DOHH2 (cell line): Measurements from ENCODE around the gene MCUR1.
"Not testable (repeated sequence)": the region's sequence is repeated elsewhere in the genome, so short reads cannot be mapped to it uniquely, and the experiment has no call there.

Experiments used
- H3F3A ChIP-seq: fragments of 200-600 bp; sonication (generic), shearing (Covaris generic); 2 replicates; pipeline ENCODE4 v1.6.0; 2016; ENCODE audit warnings: antibody characterized with exemption, mild to moderate bottlenecking; ENCODE audit not compliant: control insufficient read depth, insufficient read depth
- H3K27ac ChIP-seq: fragments of 200-600 bp; sonication (generic); 2 replicates; pipeline ENCODE4 v1.5.1; 2014; ENCODE audit warnings: low read depth, mild to moderate bottlenecking, low read length, moderate library complexity
- H3K27me3 ChIP-seq: fragments of 200-600 bp; sonication (generic); 2 replicates; pipeline ENCODE4 v1.6.1; 2014; ENCODE audit warnings: mild to moderate bottlenecking, low read length, mixed read lengths; ENCODE audit not compliant: control insufficient read depth
- H3K36me3 ChIP-seq: fragments of 200-600 bp; sonication (generic); 2 replicates; pipeline ENCODE4 v1.6.1; 2014; ENCODE audit warnings: mild to moderate bottlenecking, low read length, moderate library complexity, mixed read lengths; ENCODE audit not compliant: control insufficient read depth
- H3K4me1 ChIP-seq: fragments of 200-600 bp; sonication (generic); 2 replicates; pipeline ENCODE4 v1.6.1; 2014; ENCODE audit warnings: mild to moderate bottlenecking, low read length, mixed read lengths; ENCODE audit not compliant: control insufficient read depth
- H3K4me2 ChIP-seq: fragments of 200-600 bp; sonication (generic); 2 replicates; pipeline ENCODE4 v1.6.0; 2014; ENCODE audit warnings: mild to moderate bottlenecking, low read length, moderate library complexity
- H3K4me3 ChIP-seq: fragments of 200-600 bp; sonication (generic); 2 replicates; pipeline ENCODE4 v1.5.1; 2014; ENCODE audit warnings: mild to moderate bottlenecking, low read length, mixed read lengths
- H3K79me2 ChIP-seq: fragments of 200-600 bp; sonication (generic); 2 replicates; pipeline ENCODE4 v1.6.1; 2014; ENCODE audit warnings: mild to moderate bottlenecking, low read length, mixed read lengths; ENCODE audit not compliant: control insufficient read depth
- H3K9me2 ChIP-seq: fragments of 200-600 bp; sonication (generic); replicated peaks from 2 replicates; pipeline ENCODE4 v1.6.1; 2014; ENCODE audit warnings: mild to moderate bottlenecking, low read length, mixed read lengths; ENCODE audit not compliant: control insufficient read depth
- H3K9me3 ChIP-seq: fragments of 200-600 bp; sonication (generic); 2 replicates; pipeline ENCODE4 v1.6.1; 2014; ENCODE audit warnings: antibody characterized with exemption, low read length, mixed read lengths; ENCODE audit not compliant: control insufficient read depth, insufficient read depth
- H4K20me1 ChIP-seq: fragments of 200-600 bp; sonication (generic); 2 replicates; pipeline ENCODE4 v1.6.0; 2014; ENCODE audit warnings: low read depth, mild to moderate bottlenecking, antibody characterized with exemption, low read length, moderate library complexity; ENCODE audit not compliant: control insufficient read depth, insufficient read depth
- CTCF ChIP-seq: fragments of 200-600 bp; sonication (generic); IDR thresholded peaks from one replicate; pipeline ENCODE4 v1.5.1; 2014; ENCODE audit warnings: antibody characterized with exemption, mild to moderate bottlenecking, low read depth, low read length; ENCODE audit not compliant: poor library complexity, severe bottlenecking
- EZH2phosphoT487 ChIP-seq: fragments of 200-600 bp; sonication (generic); IDR thresholded peaks from 2 replicates; pipeline ENCODE4 v1.6.1; 2017; ENCODE audit warnings: borderline replicate concordance, mild to moderate bottlenecking, antibody characterized with exemption, low read length, moderate library complexity, mixed read lengths

The MCUR1 gene

GRCh38 chr6:13832778-13833177 is 18.4 kb upstream of the MCUR1 start:
- no peak overlapping the region for H3K27ac ChIP-seq
- TF ChIP-seq CTCF (no peak), EZH2phosphoT487 (no peak)
- H3K4me3 ChIP-seq, result no peak overlapping the region
- peaks cover 3% of the 10 kb centered on the region; the same call in 1 of the 2 replicates for H3K27me3 ChIP-seq
- H3K36me3 ChIP-seq, result no peaks in the 10 kb centered on the region
- H3K9me3 ChIP-seq, result no peaks in the 10 kb centered on the region
- H4K20me1 ChIP-seq, result no peaks in the 10 kb centered on the region
- no peaks in the 10 kb centered on the region for H3K9me2 ChIP-seq
- H3K4me2 ChIP-seq, result no peak overlapping the region
- H3F3A ChIP-seq, result no peaks in the 10 kb centered on the region
- no peaks in the 10 kb centered on the region for H3K4me1 ChIP-seq
- no peaks in the 10 kb centered on the region for H3K79me2 ChIP-seq

GRCh38 chr6:13831615-13832014 is 17.3 kb upstream of the MCUR1 start:
- Histone ChIP-seq H3K4me2 (no peak overlapping the region), H3K36me3 (no peaks in the 10 kb centered on the region), H3K4me1 (peaks cover 4% of the 10 kb centered on the region; the same call in 1 of the 2 replicates), H3K27ac (no peak overlapping the region), H3K9me2 (no peaks in the 10 kb centered on the region), H3K9me3 (no peaks in the 10 kb centered on the region), H3F3A (no peaks in the 10 kb centered on the region), H3K27me3 (peaks cover under 1% of the 10 kb centered on the region; the same call in 1 of the 2 replicates), H4K20me1 (no peaks in the 10 kb centered on the region), H3K4me3 (no peak overlapping the region), H3K79me2 (no peaks in the 10 kb centered on the region)
- TF ChIP-seq EZH2phosphoT487 (no peak), CTCF (no peak)

- Histone ChIP-seq H3F3A (no peaks in the 10 kb centered on the region), H3K36me3 (no peaks in the 10 kb centered on the region), H3K4me2 (no peak overlapping the region), H3K9me2 (no peaks in the 10 kb centered on the region), H3K9me3 (no peaks in the 10 kb centered on the region), H3K4me1 (peaks cover 4% of the 10 kb centered on the region; the same call in 1 of the 2 replicates), H4K20me1 (no peaks in the 10 kb centered on the region), H3K79me2 (no peaks in the 10 kb centered on the region), H3K27me3 (no peaks in the 10 kb centered on the region), H3K27ac (no peak overlapping the region), H3K4me3 (no peak overlapping the region)
- TF ChIP-seq CTCF, result no peak
- no peak for TF ChIP-seq EZH2phosphoT487
Measured at GRCh38 chr6:13830803-13831202, 16.4 kb upstream of the MCUR1 start.

- H3K4me2 ChIP-seq, H3K27ac ChIP-seq, H4K20me1 ChIP-seq: not testable (repeated sequence)
Measured at GRCh38 chr6:13829419-13829818, 15.1 kb upstream of the MCUR1 start.

GRCh38 chr6:13828656-13829301 is 14.4 kb upstream of the MCUR1 start:
- H4K20me1 ChIP-seq, H3K4me1 ChIP-seq, H3F3A ChIP-seq, H3K27me3 ChIP-seq, H3K4me3 ChIP-seq, H3K79me2 ChIP-seq, H3K27ac ChIP-seq, H3K9me3 ChIP-seq, H3K4me2 ChIP-seq, H3K9me2 ChIP-seq, H3K36me3 ChIP-seq: not testable (repeated sequence)

More at GRCh38 chr6:13829419-13829818, 15.1 kb upstream of the MCUR1 start:
- not testable (repeated sequence) for H3K4me3 ChIP-seq, H3K4me1 ChIP-seq, H3F3A ChIP-seq, H3K9me2 ChIP-seq, H3K27me3 ChIP-seq, H3K36me3 ChIP-seq, H3K79me2 ChIP-seq, H3K9me3 ChIP-seq
